HG02970 (cell line): ENCODE measurements around the gene NAT10.
"Not testable (repeated sequence)": the region's sequence is repeated elsewhere in the genome, so short reads cannot be mapped to it uniquely, and the experiment has no call there.

Experiments used
- ATAC-seq: cut with Tn5 transposase; IDR thresholded peaks from one replicate; pipeline ENCODE4 v1.9.1; 2021; ENCODE audit warnings: mild to moderate bottlenecking, moderate library complexity, moderate number of reproducible peaks; ENCODE audit not compliant: unreplicated experiment, low FRiP score

The NAT10 gene

DNA sequence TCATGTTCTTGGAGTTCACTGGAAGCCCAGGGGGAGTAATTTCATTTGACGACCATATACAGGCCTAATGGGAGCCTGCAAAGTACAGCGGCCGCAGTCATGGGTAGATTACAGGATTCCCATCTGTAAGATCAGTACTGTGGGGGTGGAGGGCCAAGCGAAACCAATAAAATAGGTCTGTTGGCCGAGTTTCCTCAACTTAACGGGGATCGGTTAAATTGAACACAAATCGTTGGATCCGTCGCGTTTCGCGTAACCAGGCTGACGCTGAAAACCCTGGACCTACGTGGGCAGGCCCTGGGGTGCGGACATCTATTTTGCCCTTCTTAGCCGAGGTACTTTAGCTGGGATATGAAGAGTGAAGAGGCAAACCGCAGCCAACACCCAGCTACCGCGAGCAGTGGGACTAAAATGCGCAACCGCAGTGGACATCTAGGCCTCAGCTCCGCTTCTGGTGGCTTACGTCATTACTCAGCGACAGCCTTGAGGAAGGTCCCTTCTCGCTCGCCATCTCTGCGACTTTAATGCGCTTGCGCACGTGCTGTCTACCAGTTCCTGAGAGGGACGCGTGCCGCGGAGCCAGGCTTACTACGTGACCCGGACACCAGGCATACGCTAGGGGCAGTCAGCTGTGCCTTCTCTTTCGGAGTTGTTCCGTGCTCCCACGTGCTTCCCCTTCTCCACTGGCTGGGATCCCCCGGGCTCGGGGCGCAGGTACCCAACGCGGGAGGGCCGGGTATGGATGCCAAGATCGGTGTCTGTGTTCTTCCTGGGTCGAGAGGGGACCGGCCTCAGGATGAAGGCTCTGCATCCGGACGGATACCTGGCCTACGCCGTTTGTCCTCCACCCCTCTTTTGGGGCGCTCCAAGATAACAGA lies at the start of gene NAT10:
Gene NAT10 (plus strand): TSS at position 551 of the 878 bp plus-strand sequence. CDS start 2,597 bp downstream, outside the sequence.
- ATAC-seq: peak; percentile 94

GRCh38 chr11:34056672-34057071 lies 48.8 kb upstream of the NAT10 start:
- ATAC-seq: no peak

- no peak for ATAC-seq
Measured at GRCh38 chr11:34063061-34063795, 42.2 kb upstream of the NAT10 start.

DNA sequence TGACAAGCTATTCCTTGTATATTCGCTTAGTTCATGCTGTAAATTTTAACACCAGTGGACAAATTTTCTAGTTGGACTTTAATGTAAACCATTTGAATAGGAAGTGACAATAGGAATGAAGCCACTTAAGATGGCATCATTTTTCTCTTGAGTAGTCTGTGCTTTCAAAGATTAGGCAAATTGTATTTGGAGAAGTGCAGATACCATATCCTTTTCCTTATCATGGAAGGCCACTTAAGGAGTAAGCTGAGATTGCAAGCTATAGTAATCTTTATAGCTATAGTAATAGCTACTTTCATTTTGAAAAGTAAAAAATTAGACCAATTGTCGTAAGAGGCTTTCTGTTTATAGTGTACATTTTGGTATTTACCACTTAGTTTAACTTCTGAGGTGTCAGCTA lies 41.1 kb upstream of the NAT10 start:
- ATAC-seq: no peak

DNA sequence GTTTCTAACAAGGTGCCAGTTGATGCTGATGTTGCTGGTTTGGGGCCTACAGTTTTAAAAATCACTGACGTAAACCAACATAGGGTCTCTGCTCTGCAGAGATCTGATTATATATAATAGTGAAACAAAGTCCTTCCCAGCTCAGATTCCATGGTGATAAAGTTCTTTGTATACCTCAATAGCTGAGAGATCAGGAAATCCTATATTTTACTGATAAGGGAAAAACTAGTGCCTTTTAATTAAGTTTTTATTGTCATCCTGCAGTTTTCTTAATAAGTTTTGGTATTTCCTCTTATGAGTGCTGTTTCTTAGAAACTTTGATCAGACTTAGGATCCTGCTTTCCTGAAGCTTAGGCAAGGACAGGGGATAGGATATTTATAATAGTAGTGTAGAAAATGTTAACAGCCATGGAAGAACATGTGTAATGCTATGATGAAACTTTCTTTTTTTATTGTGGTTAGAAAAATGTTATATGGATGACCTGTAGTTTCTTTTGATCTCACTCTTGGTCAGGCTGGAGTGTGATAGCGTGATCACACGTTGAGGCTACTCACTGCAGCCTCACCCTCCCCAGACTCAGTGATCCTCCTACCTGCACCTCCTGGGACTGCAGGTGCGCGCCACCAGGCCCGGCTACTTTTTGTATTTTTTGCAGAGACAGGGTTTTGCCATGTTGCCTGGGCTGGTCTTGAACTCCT lies 39.8 kb upstream of the NAT10 start:
- no peak for ATAC-seq

DNA sequence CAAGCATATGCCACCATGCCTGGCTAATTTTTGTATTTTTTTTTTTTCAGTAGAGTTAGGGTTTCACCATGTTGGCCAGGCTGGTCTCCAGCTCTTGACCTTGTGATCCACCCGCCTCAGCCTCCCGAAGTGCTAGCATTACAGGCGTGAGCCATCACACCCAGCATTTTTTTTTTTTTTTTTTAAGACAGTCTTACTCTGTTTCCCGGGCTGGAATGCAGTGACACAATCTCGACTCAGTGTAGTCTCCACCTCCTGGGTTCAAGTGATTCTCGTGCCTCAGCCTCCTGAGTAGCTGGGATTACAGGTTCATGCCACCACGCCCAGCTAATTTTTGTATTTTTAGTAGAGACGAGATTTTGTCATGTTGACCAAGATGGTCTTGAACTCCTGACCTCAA lies 38.7 kb upstream of the NAT10 start:
- not testable (repeated sequence) for ATAC-seq

DNA sequence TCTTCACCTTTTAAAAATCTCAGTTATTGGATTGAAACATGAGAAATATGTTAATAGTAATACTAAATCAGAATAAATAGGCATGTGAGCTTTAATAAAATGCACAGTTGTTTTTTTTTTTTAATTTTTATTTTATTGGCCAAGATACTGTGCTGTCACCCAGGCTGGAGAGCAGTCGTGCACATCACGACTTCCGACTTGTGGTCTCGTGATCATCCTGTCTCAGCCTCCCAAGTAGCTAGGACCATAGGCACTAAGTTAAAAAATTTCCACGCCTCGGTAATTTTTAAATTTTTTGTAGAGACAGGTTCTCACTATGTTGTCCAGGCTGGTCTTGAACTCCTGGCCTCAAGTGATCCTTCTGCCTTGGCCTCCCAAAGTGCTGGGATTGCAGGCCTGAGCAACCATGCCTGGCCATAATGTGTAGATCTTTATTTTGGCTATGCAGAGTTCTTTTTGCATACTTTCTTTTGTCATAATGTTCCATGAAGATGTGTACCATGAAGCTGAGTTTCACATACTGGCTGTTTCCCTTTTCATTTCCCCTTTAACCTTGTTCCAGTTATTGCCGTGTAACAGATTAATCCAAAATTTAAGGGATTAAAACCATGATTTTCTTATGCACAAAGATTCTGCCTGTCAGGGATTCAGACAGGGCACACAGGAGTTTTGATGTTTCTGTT lies 37.9 kb upstream of the NAT10 start:
- no peak for ATAC-seq

GRCh38 chr11:34068111-34068510 lies 37.3 kb upstream of the NAT10 start:
- no peak for ATAC-seq

- not testable (repeated sequence) for ATAC-seq
Measured at GRCh38 chr11:34071306-34071705, 34.1 kb upstream of the NAT10 start.

DNA sequence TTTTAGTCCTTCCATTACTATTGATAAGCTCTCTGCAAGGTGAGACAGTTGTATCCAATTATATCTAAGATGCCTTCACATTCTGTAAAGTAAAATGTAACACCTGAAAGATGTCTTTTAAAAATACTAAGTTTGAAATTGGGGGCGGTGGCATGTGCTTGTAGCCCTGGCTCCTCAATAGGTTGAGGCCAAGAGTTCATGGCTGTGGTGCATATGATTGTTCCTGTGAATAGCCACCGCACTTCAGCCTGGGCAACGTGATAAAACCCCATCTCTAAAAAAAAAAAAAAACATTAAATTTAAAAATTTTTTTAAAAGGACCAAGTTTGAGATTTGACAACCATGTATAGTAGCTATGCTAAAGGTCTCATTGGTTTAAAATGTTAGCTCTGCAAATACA lies 33.4 kb upstream of the NAT10 start:
- ATAC-seq: no peak

- no peak for ATAC-seq
Measured at GRCh38 chr11:34072832-34073231, 32.6 kb upstream of the NAT10 start.

DNA sequence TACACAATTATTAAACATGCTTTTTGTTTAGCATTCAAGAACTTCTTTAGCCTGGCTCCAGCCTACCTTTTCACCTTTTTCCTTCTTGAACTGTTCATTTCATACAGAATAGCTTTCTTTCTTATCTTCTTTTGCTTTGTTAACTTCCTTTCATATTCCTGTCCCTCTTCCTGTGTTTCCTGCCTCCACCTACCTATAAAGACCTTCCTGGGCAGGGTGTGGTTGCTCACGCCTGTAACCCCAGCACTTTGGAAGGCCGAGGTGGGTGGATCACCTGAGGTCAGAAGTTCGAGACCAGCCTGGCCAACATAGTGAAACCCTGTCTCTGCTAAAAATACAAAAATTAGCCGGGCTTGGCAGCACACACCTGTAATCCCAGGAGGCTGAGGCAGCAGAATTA lies 31.0 kb upstream of the NAT10 start:
- no peak for ATAC-seq

- no peak for ATAC-seq
Measured at GRCh38 chr11:34075178-34075820, 30.1 kb upstream of the NAT10 start.

- no peak for ATAC-seq
Measured at GRCh38 chr11:34080609-34081008, 24.8 kb upstream of the NAT10 start.

- no peak for ATAC-seq
Measured at GRCh38 chr11:34084637-34085036, 20.8 kb upstream of the NAT10 start.

DNA sequence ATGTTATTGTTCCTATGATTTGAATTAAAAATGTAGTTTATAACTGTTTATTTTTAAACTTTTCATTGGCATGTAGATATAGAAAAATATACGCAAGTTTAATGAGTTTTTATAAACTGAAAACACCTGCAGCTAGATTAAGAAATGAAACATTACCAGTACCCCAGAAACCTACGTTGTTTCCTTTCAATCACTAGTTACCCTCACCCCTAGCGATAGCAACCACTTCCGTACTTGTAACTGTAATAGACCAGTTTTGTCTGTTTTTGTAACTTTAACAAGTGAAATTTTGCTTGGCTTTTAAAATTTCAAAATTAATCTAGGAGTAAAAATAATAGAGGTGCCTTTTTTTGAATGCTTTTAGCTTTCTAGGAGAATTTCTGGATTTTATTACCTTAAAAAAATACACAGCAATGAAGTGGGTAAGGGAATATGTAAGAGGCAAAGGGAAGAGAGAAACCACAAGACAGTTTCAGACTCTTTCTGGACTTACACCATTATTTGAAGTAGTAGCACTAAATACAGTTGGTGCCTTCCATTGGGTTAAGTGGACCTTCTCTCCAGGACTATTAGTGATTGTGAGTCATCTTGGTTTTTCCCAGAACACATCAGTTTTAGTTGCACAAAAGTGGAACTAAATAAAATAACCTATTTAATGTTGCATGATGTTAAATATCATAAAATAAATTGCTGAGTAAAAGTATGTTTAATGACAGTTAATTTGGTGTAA lies 18.7 kb upstream of the NAT10 start:
- no peak for ATAC-seq

DNA sequence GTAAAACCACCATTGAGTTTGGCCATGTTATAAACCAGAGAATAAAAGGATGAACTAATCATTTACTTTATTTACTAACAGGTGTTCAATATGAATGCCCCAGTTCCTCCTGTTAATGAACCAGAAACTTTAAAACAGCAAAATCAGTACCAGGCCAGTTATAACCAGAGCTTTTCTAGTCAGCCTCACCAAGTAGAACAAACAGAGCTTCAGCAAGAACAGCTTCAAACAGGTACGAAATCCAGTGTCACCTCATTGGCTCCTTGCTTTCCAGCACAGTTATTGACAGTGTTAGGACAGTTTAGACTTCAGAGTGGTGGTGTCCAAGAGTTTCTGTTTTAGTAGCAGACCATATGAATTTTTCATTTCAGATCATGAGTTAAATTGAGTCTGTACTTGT lies 13.6 kb upstream of the NAT10 start:
- ATAC-seq: no peak

DNA sequence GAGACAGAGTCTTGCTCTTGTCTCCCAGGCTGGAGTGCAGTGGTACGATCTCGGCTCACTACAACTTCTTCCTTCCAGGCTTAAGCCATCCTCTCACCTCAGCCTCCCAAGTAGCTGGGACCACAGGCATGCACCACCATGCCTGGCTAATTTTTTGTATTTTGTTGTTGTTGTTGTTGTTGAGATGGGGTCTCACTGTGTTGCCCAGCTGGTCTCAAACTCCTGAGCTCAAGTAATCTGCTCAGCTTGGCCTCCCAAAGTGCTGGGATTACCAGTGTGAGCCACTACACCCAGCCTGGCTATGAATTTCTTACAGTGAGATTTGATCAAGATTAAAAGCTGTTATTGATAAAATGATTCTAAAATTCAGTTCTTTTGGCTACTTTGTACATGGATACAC lies 10.5 kb upstream of the NAT10 start:
- ATAC-seq: not testable (repeated sequence)

GRCh38 chr11:34098813-34099212 lies 6.6 kb upstream of the NAT10 start:
- no peak for ATAC-seq
